ENCODE measurements around the gene FMN1. TPM values are rescaled to one million over a fixed set of nuclear protein-coding genes. Genes with fewer than 3 reads are reported as not detected.

FMN1 gene
- total and polyA plus RNA-seq, 10 donors = 0.43 to 42.1 (median 8.6) TPM

DNA sequence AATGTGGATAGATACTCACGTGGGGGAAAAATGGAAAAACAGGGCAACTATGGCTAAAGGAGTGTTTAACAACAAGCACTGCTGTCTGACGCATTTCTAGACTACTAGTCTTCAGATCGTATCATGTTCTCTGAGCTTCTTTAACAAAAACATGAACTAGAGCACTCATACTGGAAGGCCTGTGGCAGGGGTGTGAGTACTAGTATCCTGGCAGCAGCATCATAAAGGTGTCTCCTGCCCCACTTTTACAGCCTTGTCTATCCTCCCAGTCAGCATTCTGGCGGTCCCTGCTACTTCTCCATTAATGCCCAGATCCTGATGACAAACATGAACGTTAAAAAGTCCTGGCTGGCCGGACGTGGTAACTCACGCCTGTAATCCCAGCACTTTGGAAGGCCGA is 4.0 kb downstream of the FMN1 start:
- peaks cover 0 to 21% (median 12%) of the 10 kb centered on the region in 6 donors for H3K4me1 ChIP-seq
- H3K27me3 ChIP-seq (replicated peaks in 1 of 7) = peaks cover 0 to 22% (median 5%) of the 10 kb centered on the region in 7 donors
- H3K36me3 ChIP-seq = no peaks in the 10 kb centered on the region
- intact Hi-C loops (cut with DNase I; ENCODE audit: low total_unique reads) = no loop called here
- 76 to 92% (median 84%) methylated on average over 9 of the region's 9 CpGs for WGBS, 5 donors
- no peak for DNase-seq
- TF ChIP-seq POLR2A (IDR thresholded peaks at IDR 0.05) = no peak
- TF ChIP-seq POLR2AphosphoS5 (IDR thresholded peaks at IDR 0.05) = no peak
- TF ChIP-seq, protein P1, sequence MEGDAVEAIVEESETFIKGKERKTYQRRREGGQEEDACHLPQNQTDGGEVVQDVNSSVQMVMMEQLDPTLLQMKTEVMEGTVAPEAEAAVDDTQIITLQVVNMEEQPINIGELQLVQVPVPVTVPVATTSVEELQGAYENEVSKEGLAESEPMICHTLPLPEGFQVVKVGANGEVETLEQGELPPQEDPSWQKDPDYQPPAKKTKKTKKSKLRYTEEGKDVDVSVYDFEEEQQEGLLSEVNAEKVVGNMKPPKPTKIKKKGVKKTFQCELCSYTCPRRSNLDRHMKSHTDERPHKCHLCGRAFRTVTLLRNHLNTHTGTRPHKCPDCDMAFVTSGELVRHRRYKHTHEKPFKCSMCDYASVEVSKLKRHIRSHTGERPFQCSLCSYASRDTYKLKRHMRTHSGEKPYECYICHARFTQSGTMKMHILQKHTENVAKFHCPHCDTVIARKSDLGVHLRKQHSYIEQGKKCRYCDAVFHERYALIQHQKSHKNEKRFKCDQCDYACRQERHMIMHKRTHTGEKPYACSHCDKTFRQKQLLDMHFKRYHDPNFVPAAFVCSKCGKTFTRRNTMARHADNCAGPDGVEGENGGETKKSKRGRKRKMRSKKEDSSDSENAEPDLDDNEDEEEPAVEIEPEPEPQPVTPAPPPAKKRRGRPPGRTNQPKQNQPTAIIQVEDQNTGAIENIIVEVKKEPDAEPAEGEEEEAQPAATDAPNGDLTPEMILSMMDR (IDR thresholded peaks at IDR 0.05 in 8 of 11, conservative IDR thresholded peaks at IDR 0.05 in 3 of 11) = no peak
- H3K4me3 ChIP-seq = no peak overlapping the region
- H3K27ac ChIP-seq = no peak overlapping the region
- no peaks in the 10 kb centered on the region for H3K9me3 ChIP-seq

- 47 to 67% (median 54%) methylated on average over 5 of the region's 5 CpGs for WGBS, 5 donors
- Histone ChIP-seq H3K4me1 (peaks cover 0 to 6% (median 0%) of the 10 kb centered on the region in 6 donors), H3K9me3 (no peaks in the 10 kb centered on the region), H3K4me3 (no peak overlapping the region), H3K36me3 (no peaks in the 10 kb centered on the region), H3K27me3 (replicated peaks in 1 of 7) (peaks cover 0 to 16% (median 0%) of the 10 kb centered on the region in 7 donors), H3K27ac (no peak overlapping the region)
- DNase-seq = no peak
- no peak for TF ChIP-seq POLR2AphosphoS5 (IDR thresholded peaks at IDR 0.05)
- TF ChIP-seq, protein P1 (IDR thresholded peaks at IDR 0.05 in 8 of 11, conservative IDR thresholded peaks at IDR 0.05 in 3 of 11) = no peak
- no peak for TF ChIP-seq POLR2A (IDR thresholded peaks at IDR 0.05)
- intact Hi-C loops (cut with DNase I; ENCODE audit: low total_unique reads) = no loop called here
Measured at GRCh38 chr15:33188641-33189257, 5.8 kb downstream of the FMN1 start.

DNA sequence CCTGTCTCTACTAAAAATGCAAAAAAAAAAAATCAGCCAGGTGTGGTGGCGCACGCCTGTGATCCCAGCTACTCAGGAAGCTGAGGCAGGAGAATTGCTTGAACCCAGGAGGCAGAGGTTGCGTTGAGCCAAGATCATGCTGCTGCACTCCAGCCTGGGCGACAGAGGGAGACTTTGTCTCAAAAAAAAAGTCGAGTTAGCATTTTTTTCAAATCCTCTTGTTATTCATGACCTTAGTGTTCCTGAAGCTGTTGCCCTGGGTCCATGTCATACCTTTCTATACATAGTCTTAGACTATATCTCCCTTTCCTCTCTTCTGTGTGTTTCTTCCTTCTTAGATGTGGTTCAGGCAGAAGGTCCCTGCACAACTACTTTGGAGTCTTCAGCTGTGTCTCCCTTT is 6.4 kb downstream of the FMN1 start:
- 64 to 93% (median 83%) methylated on average over 5 of the region's 5 CpGs for WGBS, 5 donors
- Histone ChIP-seq H3K4me3 (no peak overlapping the region), H3K9me3 (no peaks in the 10 kb centered on the region), H3K27me3 (replicated peaks in 1 of 7) (peaks cover 0 to 10% (median 0%) of the 10 kb centered on the region in 7 donors), H3K4me1 (peaks cover 0 to 6% (median 0%) of the 10 kb centered on the region in 6 donors), H3K36me3 (no peaks in the 10 kb centered on the region), H3K27ac (no peak overlapping the region)
- intact Hi-C loops (cut with DNase I; ENCODE audit: low total_unique reads) = no loop called here
- TF ChIP-seq, protein P1 (IDR thresholded peaks at IDR 0.05 in 8 of 11, conservative IDR thresholded peaks at IDR 0.05 in 3 of 11) = no peak
- no peak for TF ChIP-seq POLR2A (IDR thresholded peaks at IDR 0.05)
- no peak for TF ChIP-seq POLR2AphosphoS5 (IDR thresholded peaks at IDR 0.05)
- no peak for DNase-seq

GRCh38 chr15:33183334-33183733 is 11.2 kb downstream of the FMN1 start:
- DNase-seq = no peak
- WGBS, 5 donors = 79 to 93% (median 88%) methylated on average over 3 of the region's 3 CpGs
- Histone ChIP-seq H3K36me3 (no peaks in the 10 kb centered on the region), H3K27ac (no peak overlapping the region), H3K4me1 (peaks cover 0 to 3% (median 0%) of the 10 kb centered on the region in 6 donors), H3K27me3 (replicated peaks in 1 of 7) (no peaks in the 10 kb centered on the region), H3K9me3 (no peaks in the 10 kb centered on the region), H3K4me3 (no peak overlapping the region)
- intact Hi-C loops (cut with DNase I; ENCODE audit: low total_unique reads) = no loop called here
- TF ChIP-seq POLR2A (IDR thresholded peaks at IDR 0.05) = no peak
- no peak for TF ChIP-seq POLR2AphosphoS5 (IDR thresholded peaks at IDR 0.05)
- TF ChIP-seq, protein P1 (IDR thresholded peaks at IDR 0.05 in 8 of 11, conservative IDR thresholded peaks at IDR 0.05 in 3 of 11) = no peak
